ENCODE measurements around the gene SIRPB2. TPM values are rescaled to one million over a fixed set of nuclear protein-coding genes. Genes with fewer than 3 reads are reported as not detected.

The SIRPB2 gene
- total RNA-seq, 3 donors from 2014 or later, result 2.9 to 30.9 (median 4.3) TPM

DNA sequence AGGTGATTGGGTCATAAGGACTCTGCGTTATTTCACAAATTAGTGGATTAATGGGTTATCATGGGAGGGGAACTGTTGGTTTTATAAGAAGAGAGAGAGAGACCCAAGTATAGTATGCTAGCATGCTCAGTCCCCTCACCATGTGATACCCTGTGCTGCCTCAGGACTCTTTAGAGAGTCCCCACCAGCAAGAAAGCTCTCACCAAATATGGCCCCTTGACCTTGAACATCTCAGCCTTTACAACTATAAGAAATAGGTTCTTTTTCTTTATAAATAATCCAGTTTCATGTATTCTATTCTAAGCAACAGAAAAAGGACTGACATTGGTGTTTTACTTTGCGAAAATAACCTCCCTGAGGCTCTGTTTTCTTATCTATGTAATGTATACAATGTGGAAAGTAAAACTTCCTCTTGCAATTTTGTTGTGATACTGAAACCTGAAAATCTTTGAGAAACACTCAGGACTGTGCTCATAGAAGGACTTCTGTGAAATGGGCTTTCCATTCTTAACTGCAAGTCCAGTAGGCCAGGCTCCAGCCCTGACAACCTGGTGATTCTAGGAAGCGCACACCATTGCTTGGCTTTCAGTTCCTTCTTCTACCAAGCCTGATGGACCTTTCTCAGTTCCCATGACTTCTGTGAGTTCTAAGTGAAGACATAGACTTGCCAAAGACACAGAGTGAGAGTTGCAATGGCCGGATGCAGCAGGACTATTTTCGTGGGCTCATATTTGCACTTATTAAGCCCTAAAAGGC lies 44.4 kb upstream of the SIRPB2 start:
- Histone ChIP-seq H3K27me3 (no peaks in the 10 kb centered on the region), H3K4me1 (no peaks in the 10 kb centered on the region), H3K36me3 (no peaks in the 10 kb centered on the region), H3K9me3 (no peaks in the 10 kb centered on the region), H3K27ac (no peak overlapping the region), H3K4me3 (no peak overlapping the region)
- no peak for DNase-seq (ENCODE audit: low spot score in 2 of 2)
- TF ChIP-seq POLR2AphosphoS5 (IDR thresholded peaks at IDR 0.05) (no peak), POLR2A (IDR thresholded peaks at IDR 0.05) (no peak)
- TF ChIP-seq, protein P1, sequence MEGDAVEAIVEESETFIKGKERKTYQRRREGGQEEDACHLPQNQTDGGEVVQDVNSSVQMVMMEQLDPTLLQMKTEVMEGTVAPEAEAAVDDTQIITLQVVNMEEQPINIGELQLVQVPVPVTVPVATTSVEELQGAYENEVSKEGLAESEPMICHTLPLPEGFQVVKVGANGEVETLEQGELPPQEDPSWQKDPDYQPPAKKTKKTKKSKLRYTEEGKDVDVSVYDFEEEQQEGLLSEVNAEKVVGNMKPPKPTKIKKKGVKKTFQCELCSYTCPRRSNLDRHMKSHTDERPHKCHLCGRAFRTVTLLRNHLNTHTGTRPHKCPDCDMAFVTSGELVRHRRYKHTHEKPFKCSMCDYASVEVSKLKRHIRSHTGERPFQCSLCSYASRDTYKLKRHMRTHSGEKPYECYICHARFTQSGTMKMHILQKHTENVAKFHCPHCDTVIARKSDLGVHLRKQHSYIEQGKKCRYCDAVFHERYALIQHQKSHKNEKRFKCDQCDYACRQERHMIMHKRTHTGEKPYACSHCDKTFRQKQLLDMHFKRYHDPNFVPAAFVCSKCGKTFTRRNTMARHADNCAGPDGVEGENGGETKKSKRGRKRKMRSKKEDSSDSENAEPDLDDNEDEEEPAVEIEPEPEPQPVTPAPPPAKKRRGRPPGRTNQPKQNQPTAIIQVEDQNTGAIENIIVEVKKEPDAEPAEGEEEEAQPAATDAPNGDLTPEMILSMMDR (IDR thresholded peaks at IDR 0.05), result no peak
- intact Hi-C loops (cut with DNase I; ENCODE audit: low total_unique reads), result no loop called here

DNA sequence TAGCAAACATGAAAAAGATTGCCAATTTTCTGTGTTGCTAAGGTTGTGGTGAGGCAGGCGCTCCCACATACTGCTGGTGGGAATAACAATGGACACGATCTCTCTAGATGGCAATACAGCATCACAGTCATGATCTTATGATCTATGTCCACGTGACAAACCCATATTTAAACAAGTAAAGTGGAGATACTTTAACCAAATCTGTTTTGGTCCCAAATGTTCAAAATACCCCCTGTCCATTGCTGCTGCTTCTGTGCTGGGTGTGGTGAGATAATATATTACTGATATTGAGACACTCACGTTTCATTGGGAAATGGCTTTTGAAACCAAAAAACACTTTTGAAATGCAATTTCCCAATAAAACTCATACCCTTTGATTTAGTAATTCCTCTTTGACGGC lies 43.3 kb upstream of the SIRPB2 start:
- intact Hi-C loops (cut with DNase I; ENCODE audit: low total_unique reads), result no loop called here
- Histone ChIP-seq H3K27me3 (no peaks in the 10 kb centered on the region), H3K4me1 (no peaks in the 10 kb centered on the region), H3K4me3 (no peak overlapping the region), H3K27ac (no peak overlapping the region), H3K9me3 (no peaks in the 10 kb centered on the region), H3K36me3 (no peaks in the 10 kb centered on the region)
- TF ChIP-seq POLR2A (IDR thresholded peaks at IDR 0.05) (no peak), POLR2AphosphoS5 (IDR thresholded peaks at IDR 0.05) (no peak)
- TF ChIP-seq, protein P1 (IDR thresholded peaks at IDR 0.05), result no peak
- no peak for DNase-seq (ENCODE audit: low spot score in 2 of 2)

DNA sequence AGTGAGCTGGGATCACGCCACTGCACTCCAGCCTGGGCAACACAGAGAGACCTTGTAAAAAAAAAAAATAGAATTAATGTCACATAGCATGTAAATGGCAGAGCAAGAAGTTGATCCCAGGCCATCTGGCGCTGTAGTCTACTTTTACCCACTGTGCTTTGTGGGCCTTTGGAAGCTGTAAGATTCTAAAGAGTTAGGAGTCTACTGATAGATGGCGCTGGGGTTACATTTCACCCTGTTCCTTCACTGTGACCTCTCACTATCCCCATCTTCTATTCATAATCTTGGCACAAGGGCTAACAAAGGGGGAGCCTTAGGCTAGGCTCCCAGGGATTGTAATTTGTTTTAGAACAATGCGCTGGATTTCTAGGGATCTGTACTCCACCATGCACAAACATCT lies 41.8 kb upstream of the SIRPB2 start:
- Histone ChIP-seq H3K27me3 (no peaks in the 10 kb centered on the region), H3K9me3 (no peaks in the 10 kb centered on the region), H3K4me3 (no peak overlapping the region), H3K27ac (no peak overlapping the region), H3K4me1 (no peaks in the 10 kb centered on the region), H3K36me3 (no peaks in the 10 kb centered on the region)
- intact Hi-C loops (cut with DNase I; ENCODE audit: low total_unique reads), result no loop called here
- TF ChIP-seq POLR2A (IDR thresholded peaks at IDR 0.05) (no peak), POLR2AphosphoS5 (IDR thresholded peaks at IDR 0.05) (no peak)
- TF ChIP-seq, protein P1 (IDR thresholded peaks at IDR 0.05), result no peak
- DNase-seq (ENCODE audit: low spot score in 2 of 2), result no peak

DNA sequence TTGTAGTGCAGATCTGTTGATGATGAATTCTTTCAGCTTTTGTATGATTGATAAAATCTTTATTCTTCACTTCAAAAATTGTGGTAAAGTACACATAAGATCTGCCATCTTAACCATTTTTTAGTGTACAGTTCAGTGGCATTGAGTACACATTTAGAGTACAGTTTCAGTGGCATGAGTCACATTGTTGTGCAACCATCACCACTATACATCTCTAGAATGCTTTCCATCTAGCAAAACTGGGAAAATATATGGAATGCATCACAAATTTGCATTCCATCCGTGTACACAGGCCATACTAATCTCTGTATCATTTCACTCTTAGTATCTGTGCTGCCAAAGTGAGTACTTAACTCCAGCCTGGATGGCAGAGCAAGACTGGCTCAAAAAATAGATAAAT lies 37.6 kb upstream of the SIRPB2 start:
- Histone ChIP-seq H3K36me3 (no peaks in the 10 kb centered on the region), H3K27ac (no peak overlapping the region), H3K4me3 (no peak overlapping the region), H3K9me3 (no peaks in the 10 kb centered on the region), H3K4me1 (no peaks in the 10 kb centered on the region), H3K27me3 (no peaks in the 10 kb centered on the region)
- no peak for TF ChIP-seq POLR2AphosphoS5 (IDR thresholded peaks at IDR 0.05)
- TF ChIP-seq, protein P1 (IDR thresholded peaks at IDR 0.05), result no peak
- no peak for TF ChIP-seq POLR2A (IDR thresholded peaks at IDR 0.05)
- no peak for DNase-seq (ENCODE audit: low spot score in 2 of 2)
- intact Hi-C loops (cut with DNase I; ENCODE audit: low total_unique reads), result no loop called here

DNA sequence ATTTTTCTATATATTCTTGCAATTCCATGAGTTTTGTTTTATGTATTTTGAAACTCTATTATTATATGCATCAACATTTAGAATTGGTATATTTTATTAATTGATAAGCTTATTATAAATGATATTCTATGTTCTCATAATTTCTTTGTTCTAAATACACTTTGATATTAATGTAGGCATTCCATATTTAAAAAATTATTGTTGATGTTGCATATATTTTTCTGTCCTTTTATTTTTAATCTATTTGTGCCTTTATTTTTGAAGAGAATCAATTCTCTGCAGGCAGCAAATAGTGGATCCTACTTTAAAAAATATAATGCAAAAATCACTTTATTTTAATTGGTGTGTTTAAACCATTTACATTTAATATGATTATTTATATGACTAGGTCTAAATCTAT lies 36.7 kb upstream of the SIRPB2 start:
- intact Hi-C loops (cut with DNase I; ENCODE audit: low total_unique reads), result no loop called here
- Histone ChIP-seq H3K9me3 (no peaks in the 10 kb centered on the region), H3K4me3 (no peak overlapping the region), H3K36me3 (no peaks in the 10 kb centered on the region), H3K27ac (no peak overlapping the region), H3K27me3 (no peaks in the 10 kb centered on the region), H3K4me1 (no peaks in the 10 kb centered on the region)
- TF ChIP-seq POLR2A (IDR thresholded peaks at IDR 0.05), result no peak
- no peak for TF ChIP-seq POLR2AphosphoS5 (IDR thresholded peaks at IDR 0.05)
- TF ChIP-seq, protein P1 (IDR thresholded peaks at IDR 0.05), result no peak
- DNase-seq (ENCODE audit: low spot score in 2 of 2), result no peak
